Right hindlimb (tissue), 1 donor: ENCODE measurements around the gene SYP.
A peak's percentile ranks its signal among the peaks of the same experiment; 100 is the strongest.

Source experiments
- DNase-seq: peaks from one replicate; pipeline ENCODE4 v3.0.0-alpha.2; 2018

Gene SYP

GRCh38 chrX:49199906-49200771, at the start of gene SYP:
SYP (minus strand) TSS chrX:49200193; CDS start chrX:49200186, 7 bp downstream.
- peak; percentile 89 for DNase-seq

- no peak for DNase-seq
Observed at GRCh38 chrX:49249616-49250015, 49.6 kb upstream of the SYP start.

- no peak for DNase-seq
Observed at GRCh38 chrX:49249071-49249470, 49.1 kb upstream of the SYP start.

- no peak for DNase-seq
Observed at GRCh38 chrX:49247916-49248811, 48.2 kb upstream of the SYP start.

GRCh38 chrX:49247346-49247745, 47.4 kb upstream of the SYP start:
- DNase-seq: no peak

GRCh38 chrX:49246541-49246940, 46.5 kb upstream of the SYP start:
- DNase-seq: no peak

GRCh38 chrX:49244207-49244606, 44.2 kb upstream of the SYP start:
- DNase-seq: no peak

- DNase-seq: peak; percentile 2
Observed at GRCh38 chrX:49243166-49243565, 43.2 kb upstream of the SYP start.

- DNase-seq: no peak
Observed at GRCh38 chrX:49242545-49243066, 42.6 kb upstream of the SYP start.

- no peak for DNase-seq
Observed at GRCh38 chrX:49238735-49239134, 38.7 kb upstream of the SYP start.

GRCh38 chrX:49237060-49237459, 37.1 kb upstream of the SYP start:
- peak; percentile 10 for DNase-seq

GRCh38 chrX:49233887-49234555, 34.0 kb upstream of the SYP start:
- no peak for DNase-seq

GRCh38 chrX:49233176-49233575, 33.2 kb upstream of the SYP start, which contains the start of gene CACNA1F:
CACNA1F (minus strand) TSS chrX:49233340; CDS start chrX:49233309, 31 bp downstream.
- no peak for DNase-seq

- DNase-seq: no peak
Observed at GRCh38 chrX:49232525-49232924, 32.5 kb upstream of the SYP start.

- no peak for DNase-seq
Observed at GRCh38 chrX:49231333-49232000, 31.5 kb upstream of the SYP start.

- DNase-seq: no peak
Observed at GRCh38 chrX:49230500-49231232, 30.7 kb upstream of the SYP start.

GRCh38 chrX:49228185-49228584, 28.2 kb upstream of the SYP start:
- no peak for DNase-seq

GRCh38 chrX:49227726-49228125, 27.7 kb upstream of the SYP start:
- no peak for DNase-seq

GRCh38 chrX:49226946-49227345, 27.0 kb upstream of the SYP start:
- no peak for DNase-seq

GRCh38 chrX:49225858-49226257, 25.9 kb upstream of the SYP start:
- DNase-seq: no peak

- no peak for DNase-seq
Observed at GRCh38 chrX:49221868-49222267, 21.9 kb upstream of the SYP start.

GRCh38 chrX:49220100-49220499, 20.1 kb upstream of the SYP start:
- no peak for DNase-seq
